ENCODE results near the gene TACR2. TPM values are rescaled to one million over a fixed set of nuclear protein-coding genes. Genes with fewer than 3 reads are reported as not detected.

The TACR2 gene
- total RNA-seq, 2 experiments from 2014 or later = not detected

- Mint-ChIP-seq H3K4me3 (no peak overlapping the region), H3K27ac (peak overlapping the region; percentile 36), H3K9me3 (no peaks in the 10 kb centered on the region), H3K36me3 (ENCODE audit: low read depth) (peaks cover 21% of the 10 kb centered on the region), H3K4me1 (ENCODE audit: low read depth) (peaks cover 59% of the 10 kb centered on the region), H3K27me3 (ENCODE audit: low read depth) (no peaks in the 10 kb centered on the region)
- intact Hi-C loops (cut with micrococcal nuclease) = loop anchor here (5.0 kb wide), 1 partner anchor 42 kb away; no protein-coding TSS in a partner anchor
- CTCF ChIA-PET = interaction anchor here (0.6 kb wide), 1 partner anchor 31 kb away, joined by 3 read pairs; no protein-coding TSS in a partner anchor
- DNase-seq = peak; percentile 39
Observed at GRCh38 chr10:69359594-69359993, 57.1 kb downstream of the TACR2 start.

DNA sequence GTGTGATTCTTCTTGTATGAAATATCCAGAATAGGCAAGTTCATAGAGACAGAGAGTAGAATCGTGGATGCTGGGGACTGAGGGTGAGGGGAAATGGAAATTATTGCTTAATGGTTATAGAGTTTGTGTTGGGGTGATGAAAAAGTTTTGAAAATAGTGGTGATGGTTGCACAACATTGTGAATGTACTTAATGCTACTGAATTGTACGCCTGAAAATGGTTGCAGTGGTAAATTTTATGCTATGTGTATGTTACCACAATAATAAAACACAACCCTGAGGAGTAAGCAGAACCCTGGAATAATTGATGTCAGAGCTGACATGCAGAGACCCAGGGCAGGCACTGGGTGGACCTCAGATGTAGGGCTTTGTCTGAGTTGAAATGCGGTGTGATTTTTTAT, 57.6 kb downstream of the TACR2 start:
- intact Hi-C loops (cut with micrococcal nuclease) = loop anchor here (5.0 kb wide), 1 partner anchor 42 kb away; no protein-coding TSS in a partner anchor
- CTCF ChIA-PET = interaction anchor here (0.6 kb wide), 2 partner anchors 31 to 59 kb away, joined by 3 to 4 read pairs; no protein-coding TSS in a partner anchor
- Mint-ChIP-seq H3K36me3 (ENCODE audit: low read depth) (peaks cover 25% of the 10 kb centered on the region), H3K4me3 (no peak overlapping the region), H3K9me3 (peaks cover 2% of the 10 kb centered on the region), H3K27me3 (ENCODE audit: low read depth) (no peaks in the 10 kb centered on the region), H3K4me1 (ENCODE audit: low read depth) (peaks cover 61% of the 10 kb centered on the region), H3K27ac (peak overlapping the region; percentile 36)
- no peak for DNase-seq

- CTCF ChIA-PET = interaction anchor here (0.6 kb wide), 2 partner anchors 121 to 129 kb away, joined by 3 to 4 read pairs; no protein-coding TSS in a partner anchor
- Mint-ChIP-seq H3K27ac (peak overlapping the region; percentile 32), H3K4me3 (no peak overlapping the region), H3K36me3 (ENCODE audit: low read depth) (peaks cover 34% of the 10 kb centered on the region), H3K9me3 (peaks cover 7% of the 10 kb centered on the region), H3K4me1 (ENCODE audit: low read depth) (peaks cover 66% of the 10 kb centered on the region), H3K27me3 (ENCODE audit: low read depth) (no peaks in the 10 kb centered on the region)
- intact Hi-C loops (cut with micrococcal nuclease) = loop anchor here (5.0 kb wide), 1 partner anchor 41 kb away; no protein-coding TSS in a partner anchor
- DNase-seq = no peak
Observed at GRCh38 chr10:69358148-69358795, 58.4 kb downstream of the TACR2 start.

- Mint-ChIP-seq H3K4me1 (ENCODE audit: low read depth) (peaks cover 71% of the 10 kb centered on the region), H3K36me3 (ENCODE audit: low read depth) (peaks cover 32% of the 10 kb centered on the region), H3K4me3 (no peak overlapping the region), H3K27me3 (ENCODE audit: low read depth) (no peaks in the 10 kb centered on the region), H3K9me3 (peaks cover 7% of the 10 kb centered on the region), H3K27ac (no peak overlapping the region)
- intact Hi-C loops (cut with micrococcal nuclease) = loop anchor here (5.0 kb wide), 1 partner anchor 39 kb away; no protein-coding TSS in a partner anchor
- DNase-seq = no peak
- CTCF ChIA-PET = interaction anchor here (0.6 kb wide), 2 partner anchors 18 to 151 kb away, joined by 4 to 8 read pairs; no protein-coding TSS in a partner anchor
Observed at GRCh38 chr10:69356187-69356586, 60.5 kb downstream of the TACR2 start.

DNA sequence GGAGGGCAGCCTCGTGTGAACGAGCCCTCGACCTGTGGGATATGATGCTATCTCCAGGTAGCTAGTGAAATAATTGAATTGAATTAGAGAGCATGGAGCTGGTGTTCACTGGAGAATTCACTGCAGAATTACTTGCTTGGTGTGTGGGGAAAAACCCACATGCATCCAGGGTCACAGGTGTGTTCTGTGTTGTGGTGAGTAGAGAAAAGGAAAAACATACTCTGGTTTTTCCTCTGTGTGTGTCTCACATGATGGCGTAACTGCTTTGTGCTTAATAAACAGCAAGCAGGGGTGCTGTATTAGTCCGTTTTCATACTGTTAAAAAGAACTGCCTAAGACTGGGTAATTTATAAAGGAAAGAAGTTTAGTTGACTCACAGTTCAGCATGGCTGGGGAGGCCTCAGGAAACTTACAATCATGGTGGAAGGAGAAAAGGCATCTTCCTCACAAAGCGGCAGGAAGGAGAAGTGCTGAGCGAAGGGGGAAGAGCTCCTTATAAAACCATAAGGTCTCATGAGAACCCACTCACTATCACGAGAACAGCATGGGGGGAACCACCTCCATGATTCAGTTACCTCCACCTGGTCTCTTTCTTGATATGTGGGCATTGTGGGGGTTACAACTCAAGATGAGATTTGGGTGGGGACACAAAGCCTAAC, 62.6 kb downstream of the TACR2 start:
- no peak overlapping the region for H3K4me3 Mint-ChIP-seq
- DNase-seq = no peak
- CTCF ChIA-PET = interaction anchor here (0.6 to 1.3 kb wide), 3 partner anchors 36 to 116 kb away, joined by 3 to 6 read pairs (median 5); no protein-coding TSS in a partner anchor
- intact Hi-C loops (cut with micrococcal nuclease) = loop anchor here (1.0 kb wide), 1 partner anchor 10 kb away; no protein-coding TSS in a partner anchor
- H3K36me3 Mint-ChIP-seq (ENCODE audit: low read depth) = peaks cover 29% of the 10 kb centered on the region
- peak overlapping the region; percentile 81 for H3K27ac Mint-ChIP-seq
- peaks cover 7% of the 10 kb centered on the region for H3K9me3 Mint-ChIP-seq
- H3K27me3 Mint-ChIP-seq (ENCODE audit: low read depth) = no peaks in the 10 kb centered on the region
- peaks cover 68% of the 10 kb centered on the region for H3K4me1 Mint-ChIP-seq (ENCODE audit: low read depth)

Other genes starting within 250 kb of the TACR2 start
- 10 to 100 TPM; 38.4 to 41.1 TPM for gene SUPV3L1, start 236.7 kb downstream of the TACR2 start, total RNA-seq
- gene HKDC1, start 196.6 kb downstream of the TACR2 start, total RNA-seq = 1 to 10 TPM; 1.5 to 1.6 TPM
- 100 to 1,000 TPM; 172 to 179 TPM for gene HK1, start 138.4 kb downstream of the TACR2 start, total RNA-seq
- gene TSPAN15, start 34.5 kb upstream of the TACR2 start, total RNA-seq = 1 to 10 TPM in 1 of 2 experiments, under 1 TPM in 1; 0.72 to 1.1 TPM
- gene NEUROG3, start 156.5 kb upstream of the TACR2 start, total RNA-seq = not detected
- gene FAM241B, start 213.3 kb upstream of the TACR2 start, total RNA-seq = 10 to 100 TPM; 11.1 to 12.3 TPM